HCT116 (cell line): ENCODE results near the gene FAM234A.

Experiments used
- POLR2A ChIP-seq: IDR thresholded peaks from 2 replicates; pipeline ENCODE4 v1.7.0; 2011; ENCODE audit warnings: borderline replicate concordance; ENCODE audit not compliant: insufficient read depth, insufficient read length; ENCODE audit errors: extremely low read depth
- SIN3A ChIP-seq: IDR thresholded peaks from 2 replicates; pipeline ENCODE4 v1.6.1; 2012; ENCODE audit warnings: low read depth
- SRF ChIP-seq: IDR thresholded peaks from 2 replicates; pipeline ENCODE4 v1.6.1; 2012; ENCODE audit warnings: low read depth
- TF ChIP-seq, protein P1 (sequence below), 3 experiments: fragments of 200-600 bp in 1 of 3; sonication (generic) in 1 of 3; IDR thresholded peaks in 2 of 3; conservative IDR thresholded peaks in 1 of 3; 2 replicates each; pipeline ENCODE4 v1.5.1; 2012 to 2017; ENCODE audit warnings: low read depth in 2 of 3, low read length in 2 of 3, antibody characterized with exemption in 1 of 3, borderline replicate concordance in 1 of 3, control low read depth in 1 of 3, mild to moderate bottlenecking in 1 of 3, mixed read lengths in 1 of 3, mixed run types in 1 of 3, moderate library complexity in 1 of 3; ENCODE audit not compliant: insufficient read depth in 1 of 3
- TF ChIP-seq, protein P2 (sequence below): IDR thresholded peaks from 2 replicates; pipeline ENCODE4 v1.6.1; 2012; ENCODE audit warnings: low read depth

DNA sequence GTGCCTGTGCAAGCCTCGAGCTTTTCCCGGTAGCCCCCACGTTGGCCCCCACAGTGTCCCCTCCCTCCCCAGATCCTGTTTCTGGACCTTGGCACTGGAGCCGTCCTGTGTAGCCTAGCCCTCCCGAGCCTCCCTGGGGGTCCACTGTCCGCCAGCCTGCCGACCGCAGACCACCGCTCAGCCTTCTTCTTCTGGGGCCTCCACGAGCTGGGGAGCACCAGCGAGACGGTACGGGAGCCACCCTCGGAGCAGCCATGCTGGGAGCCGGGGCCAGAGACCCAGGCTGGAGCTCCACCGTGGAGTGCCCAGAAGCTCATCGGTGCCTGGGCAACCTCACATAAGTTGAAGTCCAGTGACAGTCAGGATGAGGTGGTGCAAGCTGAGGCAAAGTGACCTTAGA is 29.3 kb downstream of the FAM234A start:
- no peak for TF ChIP-seq SRF
- TF ChIP-seq, protein P1, sequence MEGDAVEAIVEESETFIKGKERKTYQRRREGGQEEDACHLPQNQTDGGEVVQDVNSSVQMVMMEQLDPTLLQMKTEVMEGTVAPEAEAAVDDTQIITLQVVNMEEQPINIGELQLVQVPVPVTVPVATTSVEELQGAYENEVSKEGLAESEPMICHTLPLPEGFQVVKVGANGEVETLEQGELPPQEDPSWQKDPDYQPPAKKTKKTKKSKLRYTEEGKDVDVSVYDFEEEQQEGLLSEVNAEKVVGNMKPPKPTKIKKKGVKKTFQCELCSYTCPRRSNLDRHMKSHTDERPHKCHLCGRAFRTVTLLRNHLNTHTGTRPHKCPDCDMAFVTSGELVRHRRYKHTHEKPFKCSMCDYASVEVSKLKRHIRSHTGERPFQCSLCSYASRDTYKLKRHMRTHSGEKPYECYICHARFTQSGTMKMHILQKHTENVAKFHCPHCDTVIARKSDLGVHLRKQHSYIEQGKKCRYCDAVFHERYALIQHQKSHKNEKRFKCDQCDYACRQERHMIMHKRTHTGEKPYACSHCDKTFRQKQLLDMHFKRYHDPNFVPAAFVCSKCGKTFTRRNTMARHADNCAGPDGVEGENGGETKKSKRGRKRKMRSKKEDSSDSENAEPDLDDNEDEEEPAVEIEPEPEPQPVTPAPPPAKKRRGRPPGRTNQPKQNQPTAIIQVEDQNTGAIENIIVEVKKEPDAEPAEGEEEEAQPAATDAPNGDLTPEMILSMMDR (IDR thresholded peaks at IDR 0.05 in 2 of 3, conservative IDR thresholded peaks at IDR 0.05 in 1 of 3; ENCODE audit: borderline replicate concordance in 1 of 3, insufficient read depth in 1 of 3, low read depth in 2 of 3, low read length in 2 of 3), result no peak
- TF ChIP-seq, protein P2, sequence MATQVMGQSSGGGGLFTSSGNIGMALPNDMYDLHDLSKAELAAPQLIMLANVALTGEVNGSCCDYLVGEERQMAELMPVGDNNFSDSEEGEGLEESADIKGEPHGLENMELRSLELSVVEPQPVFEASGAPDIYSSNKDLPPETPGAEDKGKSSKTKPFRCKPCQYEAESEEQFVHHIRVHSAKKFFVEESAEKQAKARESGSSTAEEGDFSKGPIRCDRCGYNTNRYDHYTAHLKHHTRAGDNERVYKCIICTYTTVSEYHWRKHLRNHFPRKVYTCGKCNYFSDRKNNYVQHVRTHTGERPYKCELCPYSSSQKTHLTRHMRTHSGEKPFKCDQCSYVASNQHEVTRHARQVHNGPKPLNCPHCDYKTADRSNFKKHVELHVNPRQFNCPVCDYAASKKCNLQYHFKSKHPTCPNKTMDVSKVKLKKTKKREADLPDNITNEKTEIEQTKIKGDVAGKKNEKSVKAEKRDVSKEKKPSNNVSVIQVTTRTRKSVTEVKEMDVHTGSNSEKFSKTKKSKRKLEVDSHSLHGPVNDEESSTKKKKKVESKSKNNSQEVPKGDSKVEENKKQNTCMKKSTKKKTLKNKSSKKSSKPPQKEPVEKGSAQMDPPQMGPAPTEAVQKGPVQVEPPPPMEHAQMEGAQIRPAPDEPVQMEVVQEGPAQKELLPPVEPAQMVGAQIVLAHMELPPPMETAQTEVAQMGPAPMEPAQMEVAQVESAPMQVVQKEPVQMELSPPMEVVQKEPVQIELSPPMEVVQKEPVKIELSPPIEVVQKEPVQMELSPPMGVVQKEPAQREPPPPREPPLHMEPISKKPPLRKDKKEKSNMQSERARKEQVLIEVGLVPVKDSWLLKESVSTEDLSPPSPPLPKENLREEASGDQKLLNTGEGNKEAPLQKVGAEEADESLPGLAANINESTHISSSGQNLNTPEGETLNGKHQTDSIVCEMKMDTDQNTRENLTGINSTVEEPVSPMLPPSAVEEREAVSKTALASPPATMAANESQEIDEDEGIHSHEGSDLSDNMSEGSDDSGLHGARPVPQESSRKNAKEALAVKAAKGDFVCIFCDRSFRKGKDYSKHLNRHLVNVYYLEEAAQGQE, result no peak
- TF ChIP-seq POLR2A, result no peak
- no peak for TF ChIP-seq SIN3A
